ENCODE results near the gene CALHM6. TPM values are rescaled to one million over a fixed set of nuclear protein-coding genes. Genes with fewer than 3 reads are reported as not detected.

Gene CALHM6
- total RNA-seq, 2 experiments from 2014 or later: 3.1 to 3.4 TPM

- H3K27me3 Mint-ChIP-seq (ENCODE audit: low read depth): peaks cover 13% of the 10 kb centered on the region
- no peak overlapping the region for H3K4me3 Mint-ChIP-seq
- intact Hi-C loops (cut with micrococcal nuclease): loop anchor here (5.0 kb wide), 1 partner anchor 160 kb away; no protein-coding TSS in a partner anchor
- H3K36me3 Mint-ChIP-seq (ENCODE audit: low read depth): no peaks in the 10 kb centered on the region
- no peaks in the 10 kb centered on the region for H3K9me3 Mint-ChIP-seq
- CTCF ChIA-PET: interaction anchor here (0.8 to 1.6 kb wide), 2 partner anchors 88 to 766 kb away, joined by 4 to 5 read pairs; no protein-coding TSS in a partner anchor
- H3K27ac Mint-ChIP-seq: no peak overlapping the region
- H3K4me1 Mint-ChIP-seq (ENCODE audit: low read depth): peaks cover 5% of the 10 kb centered on the region
- DNase-seq: no peak
Measured at GRCh38 chr6:116447496-116448011, 13.6 kb upstream of the CALHM6 start.

- no peak overlapping the region for H3K4me3 Mint-ChIP-seq
- intact Hi-C loops (cut with micrococcal nuclease): loop anchor here (5.0 kb wide), 1 partner anchor 162 kb away; no protein-coding TSS in a partner anchor
- H3K4me1 Mint-ChIP-seq (ENCODE audit: low read depth): peaks cover 5% of the 10 kb centered on the region
- no peak overlapping the region for H3K27ac Mint-ChIP-seq
- CTCF ChIA-PET: no interaction called here
- H3K36me3 Mint-ChIP-seq (ENCODE audit: low read depth): no peaks in the 10 kb centered on the region
- no peak for DNase-seq
- no peaks in the 10 kb centered on the region for H3K9me3 Mint-ChIP-seq
- H3K27me3 Mint-ChIP-seq (ENCODE audit: low read depth): peaks cover 12% of the 10 kb centered on the region
Measured at GRCh38 chr6:116449565-116449964, 11.6 kb upstream of the CALHM6 start.

GRCh38 chr6:116450185-116450710, 10.9 kb upstream of the CALHM6 start:
- no peaks in the 10 kb centered on the region for H3K36me3 Mint-ChIP-seq (ENCODE audit: low read depth)
- no peak overlapping the region for H3K27ac Mint-ChIP-seq
- peaks cover 5% of the 10 kb centered on the region for H3K4me1 Mint-ChIP-seq (ENCODE audit: low read depth)
- no peaks in the 10 kb centered on the region for H3K9me3 Mint-ChIP-seq
- H3K27me3 Mint-ChIP-seq (ENCODE audit: low read depth): peaks cover 10% of the 10 kb centered on the region
- H3K4me3 Mint-ChIP-seq: no peak overlapping the region
- no peak for DNase-seq
- CTCF ChIA-PET: interaction anchor here (0.7 kb wide), 1 partner anchor 99 kb away, joined by 6 read pairs; no protein-coding TSS in a partner anchor
- intact Hi-C loops (cut with micrococcal nuclease): no loop called here

- no peaks in the 10 kb centered on the region for H3K36me3 Mint-ChIP-seq (ENCODE audit: low read depth)
- no peak overlapping the region for H3K4me3 Mint-ChIP-seq
- H3K9me3 Mint-ChIP-seq: no peaks in the 10 kb centered on the region
- H3K27me3 Mint-ChIP-seq (ENCODE audit: low read depth): peaks cover 10% of the 10 kb centered on the region
- peak; percentile 35 for DNase-seq
- peaks cover 5% of the 10 kb centered on the region for H3K4me1 Mint-ChIP-seq (ENCODE audit: low read depth)
- H3K27ac Mint-ChIP-seq: no peak overlapping the region
- intact Hi-C loops (cut with micrococcal nuclease): no loop called here
- CTCF ChIA-PET: interaction anchor here (0.7 kb wide), 1 partner anchor 100 kb away, joined by 6 read pairs; no protein-coding TSS in a partner anchor
Measured at GRCh38 chr6:116450769-116451740, 10.1 kb upstream of the CALHM6 start.

GRCh38 chr6:116451916-116452315, 9.3 kb upstream of the CALHM6 start:
- CTCF ChIA-PET: interaction anchor here (1.7 kb wide), 1 partner anchor 164 kb away, joined by 5 read pairs; no protein-coding TSS in a partner anchor
- no peak for DNase-seq
- no peak overlapping the region for H3K4me3 Mint-ChIP-seq
- intact Hi-C loops (cut with micrococcal nuclease): no loop called here
- H3K4me1 Mint-ChIP-seq (ENCODE audit: low read depth): peaks cover 5% of the 10 kb centered on the region
- H3K27ac Mint-ChIP-seq: no peak overlapping the region
- peaks cover 10% of the 10 kb centered on the region for H3K27me3 Mint-ChIP-seq (ENCODE audit: low read depth)
- H3K9me3 Mint-ChIP-seq: no peaks in the 10 kb centered on the region
- no peaks in the 10 kb centered on the region for H3K36me3 Mint-ChIP-seq (ENCODE audit: low read depth)

- no peak for DNase-seq
- Mint-ChIP-seq H3K4me1 (ENCODE audit: low read depth) (peaks cover 5% of the 10 kb centered on the region), H3K27ac (no peak overlapping the region), H3K4me3 (no peak overlapping the region), H3K9me3 (no peaks in the 10 kb centered on the region), H3K36me3 (ENCODE audit: low read depth) (no peaks in the 10 kb centered on the region), H3K27me3 (ENCODE audit: low read depth) (peaks cover 10% of the 10 kb centered on the region)
- CTCF ChIA-PET: interaction anchor here (0.7 to 1.7 kb wide), 2 partner anchors 154 to 165 kb away, joined by 3 to 5 read pairs; no protein-coding TSS in a partner anchor
- intact Hi-C loops (cut with micrococcal nuclease): no loop called here
Measured at GRCh38 chr6:116452531-116452930, 8.6 kb upstream of the CALHM6 start.

GRCh38 chr6:116456106-116456505, 5.1 kb upstream of the CALHM6 start:
- CTCF ChIA-PET: no interaction called here
- Mint-ChIP-seq H3K27ac (no peak overlapping the region), H3K9me3 (no peaks in the 10 kb centered on the region), H3K4me3 (no peak overlapping the region), H3K36me3 (ENCODE audit: low read depth) (no peaks in the 10 kb centered on the region), H3K27me3 (ENCODE audit: low read depth) (peaks cover 5% of the 10 kb centered on the region), H3K4me1 (ENCODE audit: low read depth) (peaks cover 2% of the 10 kb centered on the region)
- intact Hi-C loops (cut with micrococcal nuclease): no loop called here
- no peak for DNase-seq

- Mint-ChIP-seq H3K36me3 (ENCODE audit: low read depth) (no peaks in the 10 kb centered on the region), H3K4me1 (ENCODE audit: low read depth) (peaks cover 6% of the 10 kb centered on the region), H3K4me3 (no peak overlapping the region), H3K9me3 (no peaks in the 10 kb centered on the region), H3K27me3 (ENCODE audit: low read depth) (peaks cover 10% of the 10 kb centered on the region), H3K27ac (no peak overlapping the region)
- intact Hi-C loops (cut with micrococcal nuclease): no loop called here
- CTCF ChIA-PET: no interaction called here
- no peak for DNase-seq
Measured at GRCh38 chr6:116456927-116457326, 4.2 kb upstream of the CALHM6 start.

GRCh38 chr6:116458264-116458663, 2.9 kb upstream of the CALHM6 start:
- intact Hi-C loops (cut with micrococcal nuclease): no loop called here
- peaks cover 11% of the 10 kb centered on the region for H3K4me1 Mint-ChIP-seq (ENCODE audit: low read depth)

GRCh38 chr6:116459927-116460326, 1.2 kb upstream of the CALHM6 start:
- Mint-ChIP-seq H3K4me3 (no peak overlapping the region), H3K9me3 (no peaks in the 10 kb centered on the region), H3K27ac (no peak overlapping the region), H3K27me3 (ENCODE audit: low read depth) (peaks cover 22% of the 10 kb centered on the region), H3K4me1 (ENCODE audit: low read depth) (peaks cover 18% of the 10 kb centered on the region), H3K36me3 (ENCODE audit: low read depth) (no peaks in the 10 kb centered on the region)
- intact Hi-C loops (cut with micrococcal nuclease): loop anchor here (5.0 to 10.0 kb wide), 3 partner anchors 88 to 355 kb away; partner anchors contain the start of genes DSE and NT5DC1
- no peak for DNase-seq
- CTCF ChIA-PET: no interaction called here

More at GRCh38 chr6:116458264-116458663, 2.9 kb upstream of the CALHM6 start:
- H3K27ac Mint-ChIP-seq: no peak overlapping the region
- DNase-seq: no peak
- H3K9me3 Mint-ChIP-seq: no peaks in the 10 kb centered on the region
- H3K27me3 Mint-ChIP-seq (ENCODE audit: low read depth): peaks cover 18% of the 10 kb centered on the region
- H3K36me3 Mint-ChIP-seq (ENCODE audit: low read depth): no peaks in the 10 kb centered on the region
- H3K4me3 Mint-ChIP-seq: no peak overlapping the region
- CTCF ChIA-PET: no interaction called here

GRCh38 chr6:116461932-116462885, 1.0 kb downstream of the CALHM6 start:
- DNase-seq: peak; percentile 54
- no peaks in the 10 kb centered on the region for H3K36me3 Mint-ChIP-seq (ENCODE audit: low read depth)
- CTCF ChIA-PET: interaction anchor here (0.6 to 1.4 kb wide), 2 partner anchors 42 to 60 kb away, joined by 3 to 4 read pairs; no protein-coding TSS in a partner anchor
- H3K27me3 Mint-ChIP-seq (ENCODE audit: low read depth): peaks cover 22% of the 10 kb centered on the region
- intact Hi-C loops (cut with micrococcal nuclease): loop anchor here (1.0 to 10.0 kb wide), 5 partner anchors 18 to 451 kb away; partner anchors contain the start of genes DSE and NT5DC1
- no peak overlapping the region for H3K27ac Mint-ChIP-seq
- H3K9me3 Mint-ChIP-seq: no peaks in the 10 kb centered on the region
- peaks cover 20% of the 10 kb centered on the region for H3K4me1 Mint-ChIP-seq (ENCODE audit: low read depth)
- H3K4me3 Mint-ChIP-seq: peak overlapping the region; percentile 56

Measured in activated naive CD4-positive, alpha-beta T cell treated with anti-CD3 and anti-CD28 coated beads for 36 hours (primary cell).